ENCODE results near the gene VENTX. TPM values are rescaled to one million over a fixed set of nuclear protein-coding genes. Genes with fewer than 3 reads are reported as not detected.
A peak's percentile ranks its signal among the peaks of the same experiment; 100 is the strongest.

The VENTX gene
- total and polyA plus RNA-seq, 2 of the 4 experiments (the other 2 are of a cell fraction) = not detected

- H2BK5ac ChIP-seq (ENCODE audit: low read depth, low read length, poor library complexity, severe bottlenecking) = no peak overlapping the region
- H3K27ac ChIP-seq (ENCODE audit: insufficient read depth, low read length) = no peak overlapping the region
- no peak overlapping the region for H3K56ac ChIP-seq (ENCODE audit: extremely low read depth, insufficient read depth, low read length)
- H2BK20ac ChIP-seq (ENCODE audit: low read depth, low read length) = no peak overlapping the region
- no peak overlapping the region for H3K18ac ChIP-seq (ENCODE audit: low read depth, low read length)
- no peak overlapping the region for H4K91ac ChIP-seq (ENCODE audit: insufficient read depth, low read depth, low read length)
- intact Hi-C loops (cut with micrococcal nuclease) = no loop called here
- no TSS peak for BruUV-seq (replicated peaks)
- H3K27me3 ChIP-seq (ENCODE audit: control insufficient read depth, insufficient read depth, low read length) = peaks cover 9% of the 10 kb centered on the region
- no peak overlapping the region for H3K4ac ChIP-seq (ENCODE audit: low read depth, low read length)
- H3K14ac ChIP-seq (replicated peaks; ENCODE audit: low read depth, low read length) = no peak overlapping the region
- in situ Hi-C loops (cut with MboI; ENCODE audit: low sequenced_read_pairs) = no loop called here
- H3K4me3 ChIP-seq (ENCODE audit: insufficient read depth, low read depth, low read length) = no peak overlapping the region
- no peak for DNase-seq
- no peak overlapping the region for H3K9ac ChIP-seq (ENCODE audit: low read depth, low read length)
- no peak overlapping the region for H4K8ac ChIP-seq (ENCODE audit: low read depth in 2 of 2, low read length in 2 of 2)
- H3K9me1 ChIP-seq (ENCODE audit: insufficient read depth, low read length) = 0 out of 2 replicates have a peak, but pooled peaks cover 4% of the 10 kb centered on the region
- peak overlapping the region; percentile 25 for H2AK9ac ChIP-seq (replicated peaks; ENCODE audit: low read depth, low read length, poor library complexity)
- H2BK120ac ChIP-seq (ENCODE audit: low read depth, low read length) = no peak overlapping the region
- no peak overlapping the region for H2BK15ac ChIP-seq (ENCODE audit: low read depth, low read length)
- H2AK5ac ChIP-seq (ENCODE audit: low read depth, low read length) = no peak overlapping the region
- no peak overlapping the region for H3K4me2 ChIP-seq (ENCODE audit: low read depth, low read length)
- H3K23ac ChIP-seq (ENCODE audit: low read depth, low read length) = no peak overlapping the region
- H3K9me3 ChIP-seq (ENCODE audit: control insufficient read depth, insufficient read depth, low read length) = no peaks in the 10 kb centered on the region
- TF ChIP-seq POLR2A (IDR thresholded peaks at IDR 0.05; ENCODE audit: low read depth, low read length) (no peak), CTCF (conservative IDR thresholded peaks at IDR 0.05; ENCODE audit: low read depth, low read length) (no peak), RAD21 (IDR thresholded peaks at IDR 0.05; ENCODE audit: low read length) (no peak), FOS (IDR thresholded peaks at IDR 0.05; ENCODE audit: low read depth, low read length) (no peak), CEBPB (IDR thresholded peaks at IDR 0.05; ENCODE audit: low read depth, low read length) (no peak), MXI1 (IDR thresholded peaks at IDR 0.05; ENCODE audit: borderline replicate concordance, low read depth, low read length) (no peak), BHLHE40 (IDR thresholded peaks at IDR 0.05; ENCODE audit: low read depth, low read length) (no peak), SMC3 (IDR thresholded peaks at IDR 0.05; ENCODE audit: low read depth, low read length) (no peak), MAZ (IDR thresholded peaks at IDR 0.05; ENCODE audit: borderline replicate concordance, low read depth, low read length) (no peak), NFE2L2 (IDR thresholded peaks at IDR 0.05; ENCODE audit: low read depth, low read length) (no peak)
- TF ChIP-seq, protein P1, sequence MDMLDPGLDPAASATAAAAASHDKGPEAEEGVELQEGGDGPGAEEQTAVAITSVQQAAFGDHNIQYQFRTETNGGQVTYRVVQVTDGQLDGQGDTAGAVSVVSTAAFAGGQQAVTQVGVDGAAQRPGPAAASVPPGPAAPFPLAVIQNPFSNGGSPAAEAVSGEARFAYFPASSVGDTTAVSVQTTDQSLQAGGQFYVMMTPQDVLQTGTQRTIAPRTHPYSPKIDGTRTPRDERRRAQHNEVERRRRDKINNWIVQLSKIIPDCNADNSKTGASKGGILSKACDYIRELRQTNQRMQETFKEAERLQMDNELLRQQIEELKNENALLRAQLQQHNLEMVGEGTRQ (IDR thresholded peaks at IDR 0.05; ENCODE audit: low read depth, low read length) = no peak
- 95% methylated on average over 4 of the region's 24 CpGs; no CpG with 5 or more reads in 1 of the 2 experiments for WGBS, 2 experiments (ENCODE audit: extremely low coverage in 2 of 2, insufficient read length in 1 of 2)
- peaks cover 10% of the 10 kb centered on the region for H3K4me1 ChIP-seq (ENCODE audit: control insufficient read depth, insufficient read depth, low read length)
- peaks cover 7% of the 10 kb centered on the region; the same call in 1 of the 2 replicates for H4K20me1 ChIP-seq (ENCODE audit: insufficient read depth, low read length)
- POLR2A ChIA-PET (ENCODE audit: unreplicated experiment) = no interaction called here
- no peak overlapping the region for H2AFZ ChIP-seq (replicated peaks; ENCODE audit: low read length, poor library complexity)
- H3K79me1 ChIP-seq (ENCODE audit: low read depth in 1 of 2, low read length in 2 of 2) = peaks cover 0 to 3% of the 10 kb centered on the region in 2 experiments; a peak in 1 of 4 replicates
- CTCF ChIA-PET = interaction anchor here (0.8 kb wide), 1 partner anchor 28 kb away, joined by 3 read pairs; no protein-coding TSS in a partner anchor
- H3K36me3 ChIP-seq (ENCODE audit: control insufficient read depth, insufficient read depth, low read length) = peaks cover 48% of the 10 kb centered on the region
- no peak overlapping the region for H4K5ac ChIP-seq (ENCODE audit: low read depth, low read length)
- no peak for ATAC-seq (ENCODE audit: low read depth)
- dilution Hi-C loops (cut with HindIII; ENCODE audit: low sequenced_read_pairs, unreplicated experiment) = no loop called here
Observed at GRCh38 chr10:133279326-133280226, 41.9 kb downstream of the VENTX start.
